ENCODE results near the gene THSD7A. TPM values are rescaled to one million over a fixed set of nuclear protein-coding genes. Genes with fewer than 3 reads are reported as not detected.

The THSD7A gene
- total RNA-seq, 1 donor from 2014 or later = 14.3 TPM

DNA sequence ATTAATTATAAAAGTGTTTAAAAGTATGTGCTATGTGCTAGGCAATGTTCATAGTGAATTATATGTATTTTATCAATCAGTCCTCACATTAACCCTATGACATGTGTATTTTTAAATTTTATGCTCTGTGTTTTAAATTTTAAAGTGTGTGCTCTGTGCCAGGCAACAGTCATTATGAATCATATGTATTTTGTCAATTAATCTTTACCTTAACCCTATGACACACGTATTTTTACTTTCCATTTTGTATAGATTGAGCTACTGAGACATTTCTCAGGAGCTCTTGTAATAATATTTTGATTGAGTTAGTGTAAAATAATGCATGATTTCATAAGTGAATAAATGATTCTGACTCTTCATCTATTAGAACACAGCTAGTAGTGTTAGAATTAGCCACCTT, 117.8 kb downstream of the THSD7A start:
- DNase-seq (ENCODE audit: extremely low spot score, unreplicated experiment) = no peak
- Mint-ChIP-seq H3K9me3 (no peaks in the 10 kb centered on the region), H3K36me3 (no peaks in the 10 kb centered on the region), H3K4me1 (ENCODE audit: unreplicated experiment) (peaks cover 4% of the 10 kb centered on the region), H3K4me3 (no peak overlapping the region), H3K27me3 (no peaks in the 10 kb centered on the region), H3K27ac (no peak overlapping the region)
- TF ChIP-seq, protein P1, sequence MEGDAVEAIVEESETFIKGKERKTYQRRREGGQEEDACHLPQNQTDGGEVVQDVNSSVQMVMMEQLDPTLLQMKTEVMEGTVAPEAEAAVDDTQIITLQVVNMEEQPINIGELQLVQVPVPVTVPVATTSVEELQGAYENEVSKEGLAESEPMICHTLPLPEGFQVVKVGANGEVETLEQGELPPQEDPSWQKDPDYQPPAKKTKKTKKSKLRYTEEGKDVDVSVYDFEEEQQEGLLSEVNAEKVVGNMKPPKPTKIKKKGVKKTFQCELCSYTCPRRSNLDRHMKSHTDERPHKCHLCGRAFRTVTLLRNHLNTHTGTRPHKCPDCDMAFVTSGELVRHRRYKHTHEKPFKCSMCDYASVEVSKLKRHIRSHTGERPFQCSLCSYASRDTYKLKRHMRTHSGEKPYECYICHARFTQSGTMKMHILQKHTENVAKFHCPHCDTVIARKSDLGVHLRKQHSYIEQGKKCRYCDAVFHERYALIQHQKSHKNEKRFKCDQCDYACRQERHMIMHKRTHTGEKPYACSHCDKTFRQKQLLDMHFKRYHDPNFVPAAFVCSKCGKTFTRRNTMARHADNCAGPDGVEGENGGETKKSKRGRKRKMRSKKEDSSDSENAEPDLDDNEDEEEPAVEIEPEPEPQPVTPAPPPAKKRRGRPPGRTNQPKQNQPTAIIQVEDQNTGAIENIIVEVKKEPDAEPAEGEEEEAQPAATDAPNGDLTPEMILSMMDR (conservative IDR thresholded peaks at IDR 0.05) = no peak

DNA sequence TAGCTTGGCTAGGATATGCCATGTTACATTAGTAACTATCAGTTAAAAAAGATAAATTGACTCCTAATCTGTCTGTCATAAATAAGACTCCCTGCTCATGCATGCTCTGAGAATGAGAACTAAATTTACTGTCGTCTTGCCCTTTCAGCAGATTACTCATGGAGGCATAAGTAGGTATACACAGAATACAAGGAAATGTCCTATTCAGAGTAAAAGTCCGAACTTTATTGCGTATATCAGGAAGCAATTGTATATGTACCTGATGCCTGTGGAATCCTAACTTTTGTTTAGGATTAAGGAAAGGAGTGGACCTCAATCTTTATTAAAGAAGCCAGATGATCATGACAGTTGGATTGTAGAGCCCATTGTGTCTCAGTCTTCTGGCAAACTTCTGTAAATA, 118.6 kb downstream of the THSD7A start:
- Mint-ChIP-seq H3K4me1 (ENCODE audit: unreplicated experiment) (peaks cover 4% of the 10 kb centered on the region), H3K36me3 (no peaks in the 10 kb centered on the region), H3K27me3 (no peaks in the 10 kb centered on the region), H3K4me3 (no peak overlapping the region), H3K9me3 (no peaks in the 10 kb centered on the region), H3K27ac (no peak overlapping the region)
- no peak for DNase-seq (ENCODE audit: extremely low spot score, unreplicated experiment)
- TF ChIP-seq, protein P1 (conservative IDR thresholded peaks at IDR 0.05) = no peak

DNA sequence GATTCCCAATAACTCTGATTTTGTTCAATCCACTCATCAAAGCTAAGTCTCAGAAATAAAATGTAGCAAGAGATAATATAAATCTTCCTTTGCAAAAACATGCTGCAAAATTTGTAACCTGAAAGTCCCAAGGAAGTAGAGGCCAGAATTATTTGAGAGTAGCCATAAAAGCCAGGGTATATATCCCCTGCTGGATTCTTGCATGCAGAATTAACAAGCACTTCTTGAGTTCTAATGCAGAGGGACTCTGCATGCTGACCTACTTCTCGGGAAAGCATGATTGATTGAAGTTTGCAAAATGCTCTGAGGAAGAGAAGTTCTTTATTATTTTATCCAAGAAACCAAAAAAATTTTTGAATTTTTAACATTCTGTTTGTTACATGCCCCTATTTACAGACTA, 121.6 kb downstream of the THSD7A start:
- Mint-ChIP-seq H3K4me3 (no peak overlapping the region), H3K9me3 (no peaks in the 10 kb centered on the region), H3K36me3 (no peaks in the 10 kb centered on the region), H3K27ac (no peak overlapping the region), H3K4me1 (ENCODE audit: unreplicated experiment) (peaks cover 8% of the 10 kb centered on the region), H3K27me3 (no peaks in the 10 kb centered on the region)
- no peak for DNase-seq (ENCODE audit: extremely low spot score, unreplicated experiment)
- TF ChIP-seq, protein P1 (conservative IDR thresholded peaks at IDR 0.05) = no peak

DNA sequence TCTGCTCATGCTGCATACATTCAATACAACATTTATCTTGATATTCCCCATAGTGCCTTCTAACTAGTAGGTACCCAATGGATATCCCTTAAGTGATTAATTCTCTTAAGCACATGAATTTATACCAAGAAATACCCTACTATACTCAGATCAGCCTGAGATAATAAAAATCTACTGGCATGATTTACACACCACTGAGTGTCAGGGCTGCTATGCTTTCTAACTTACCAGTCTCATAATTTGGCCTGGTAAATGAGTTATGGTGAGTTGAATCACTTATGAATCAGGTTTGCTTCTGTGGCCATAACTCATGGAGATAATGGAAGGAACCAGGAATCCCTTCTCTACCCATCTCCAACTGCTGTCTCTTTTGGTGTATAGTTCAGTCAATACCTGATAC, 122.8 kb downstream of the THSD7A start:
- no peaks in the 10 kb centered on the region for H3K27me3 Mint-ChIP-seq
- H3K4me1 Mint-ChIP-seq (ENCODE audit: unreplicated experiment) = peaks cover 8% of the 10 kb centered on the region
- no peak overlapping the region for H3K4me3 Mint-ChIP-seq
- H3K9me3 Mint-ChIP-seq = no peaks in the 10 kb centered on the region
- TF ChIP-seq, protein P1 (conservative IDR thresholded peaks at IDR 0.05) = no peak
- no peaks in the 10 kb centered on the region for H3K36me3 Mint-ChIP-seq
- DNase-seq (ENCODE audit: extremely low spot score, unreplicated experiment) = no peak
- no peak overlapping the region for H3K27ac Mint-ChIP-seq

DNA sequence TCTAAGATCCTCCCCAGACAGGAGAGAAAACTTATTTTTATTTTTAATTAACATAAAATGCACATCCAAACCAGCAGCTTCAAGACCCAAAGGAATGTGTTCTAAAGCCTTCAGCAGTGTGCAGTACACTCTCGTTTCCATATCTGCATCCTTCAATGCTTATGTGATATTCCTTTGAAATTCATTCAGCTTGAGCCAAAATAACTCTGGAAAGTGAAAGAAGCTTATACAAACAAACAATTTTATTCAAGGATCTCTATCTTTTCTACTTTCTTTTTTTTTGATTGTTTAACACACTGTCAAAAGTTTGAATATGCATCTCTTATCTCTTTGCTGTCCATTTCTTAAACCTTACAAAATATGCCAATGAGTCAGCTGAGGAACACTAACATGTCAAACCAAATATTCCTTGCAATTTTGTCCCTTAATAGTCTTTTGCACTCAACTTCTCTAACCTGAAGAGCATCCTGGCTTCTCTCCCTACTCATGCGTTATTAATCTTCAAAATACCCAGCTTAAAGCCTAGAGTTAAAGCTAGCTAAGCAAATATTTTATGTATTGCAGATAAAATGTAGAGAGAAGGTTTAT, 124.3 kb downstream of the THSD7A start:
- H3K36me3 Mint-ChIP-seq = no peaks in the 10 kb centered on the region
- H3K27me3 Mint-ChIP-seq = no peaks in the 10 kb centered on the region
- TF ChIP-seq, protein P1 (conservative IDR thresholded peaks at IDR 0.05) = no peak
- peaks cover 4% of the 10 kb centered on the region for H3K4me1 Mint-ChIP-seq (ENCODE audit: unreplicated experiment)
- H3K27ac Mint-ChIP-seq = no peak overlapping the region
- H3K4me3 Mint-ChIP-seq = no peak overlapping the region
- no peak for DNase-seq (ENCODE audit: extremely low spot score, unreplicated experiment)
- no peaks in the 10 kb centered on the region for H3K9me3 Mint-ChIP-seq

All from type B pancreatic cell (in vitro differentiated cells).